Measurements from ENCODE around the gene MAP1S. TPM values are rescaled to one million over a fixed set of nuclear protein-coding genes. Genes with fewer than 3 reads are reported as not detected.
A peak's percentile ranks its signal among the peaks of the same experiment; 100 is the strongest.

The MAP1S gene
- total and polyA plus RNA-seq, 12 donors = 6.6 to 97.2 (median 44.3) TPM

DNA sequence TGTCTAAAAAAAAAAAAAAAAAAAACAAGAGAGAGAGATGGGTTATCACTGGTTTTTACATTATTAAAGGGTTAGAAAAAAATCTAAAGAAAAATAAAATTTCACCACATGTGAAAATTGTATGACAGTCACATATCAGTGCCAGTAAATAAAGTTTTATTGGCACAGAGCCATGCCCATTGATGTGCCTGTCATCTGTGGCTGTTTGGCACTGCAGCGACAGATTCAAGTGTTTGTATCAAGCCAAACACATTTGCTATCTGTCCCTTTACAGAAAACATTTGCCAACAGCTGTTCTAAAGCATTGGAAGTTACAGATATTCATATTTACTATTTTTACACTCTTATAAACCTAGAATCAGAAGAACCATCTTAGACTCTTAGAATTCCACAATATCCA is 48.3 kb downstream of the MAP1S start:
- H3K27me3 ChIP-seq = no peaks in the 10 kb centered on the region
- no peaks in the 10 kb centered on the region for H3K9me3 ChIP-seq (replicated peaks in 1 of 3)
- no peak for DNase-seq
- peaks cover 0 to 3% of the 10 kb centered on the region in 2 donors for H3K36me3 ChIP-seq (replicated peaks in 1 of 2)
- WGBS, 4 donors = 36 to 72% (median 55%) methylated on average over 1 of the region's 1 CpG
- no peak overlapping the region for H3K27ac ChIP-seq
- no peak for TF ChIP-seq CTCF (IDR thresholded peaks at IDR 0.05)
- TF ChIP-seq POLR2A (IDR thresholded peaks at IDR 0.05) = no peak
- intact Hi-C loops (cut with DNase I) = loop anchor here in 1 of 2 donors (2.0 kb wide), 1 partner anchor 63 kb away; no protein-coding TSS in a partner anchor
- H3K4me1 ChIP-seq (replicated peaks in 1 of 2) = peaks cover 0 to 5% of the 10 kb centered on the region in 2 donors
- H3K4me3 ChIP-seq = no peak overlapping the region

GRCh38 chr19:17770613-17771012 is 51.3 kb downstream of the MAP1S start:
- no peak for TF ChIP-seq CTCF (IDR thresholded peaks at IDR 0.05)
- TF ChIP-seq POLR2A (IDR thresholded peaks at IDR 0.05) = no peak
- peaks cover 0 to 3% of the 10 kb centered on the region in 2 donors for H3K36me3 ChIP-seq (replicated peaks in 1 of 2)
- H3K27me3 ChIP-seq = no peaks in the 10 kb centered on the region
- WGBS, 4 donors = 78 to 88% (median 81%) methylated on average over 13 of the region's 13 CpGs
- H3K4me3 ChIP-seq = no peak overlapping the region
- H3K4me1 ChIP-seq (replicated peaks in 1 of 2) = peaks cover 0 to 5% of the 10 kb centered on the region in 2 donors
- H3K9me3 ChIP-seq (replicated peaks in 1 of 3) = no peaks in the 10 kb centered on the region
- DNase-seq = no peak
- no peak overlapping the region for H3K27ac ChIP-seq
- intact Hi-C loops (cut with DNase I) = loop anchor here in 1 of 2 donors (10.0 kb wide), 1 partner anchor 326 kb away; the partner anchor contains the start of gene TMEM221

DNA sequence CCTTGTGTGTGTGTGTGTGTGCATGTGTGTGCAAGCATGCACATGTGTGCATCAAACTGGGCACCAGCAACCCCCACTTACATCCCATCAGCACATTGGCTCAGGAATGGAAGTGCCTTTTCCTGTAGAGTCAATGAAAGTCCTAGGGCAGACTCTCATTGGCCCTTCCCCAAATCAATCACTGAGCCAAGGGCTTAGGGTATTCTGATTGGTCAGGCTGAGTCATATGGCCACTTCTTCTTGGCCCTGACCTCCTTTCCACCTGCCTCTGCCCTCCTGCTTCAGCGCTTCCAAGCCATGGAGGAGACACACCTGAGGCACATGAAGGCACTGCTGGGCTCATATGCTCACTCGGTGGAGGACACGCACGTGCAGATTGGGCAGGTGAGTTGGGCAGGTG is 52.9 kb downstream of the MAP1S start:
- no peaks in the 10 kb centered on the region for H3K9me3 ChIP-seq (replicated peaks in 1 of 3)
- DNase-seq = no peak
- 91 to 96% (median 93%) methylated on average over 3 to 4 of the region's 4 CpGs; no CpG with 5 or more reads in 1 of the 4 donors for WGBS, 4 donors
- TF ChIP-seq POLR2A (IDR thresholded peaks at IDR 0.05) (no peak), CTCF (IDR thresholded peaks at IDR 0.05) (no peak)
- H3K4me3 ChIP-seq = no peak overlapping the region
- no peak overlapping the region for H3K27ac ChIP-seq
- intact Hi-C loops (cut with DNase I) = loop anchor here in 1 of 2 donors (10.0 kb wide), 1 partner anchor 327 kb away; the partner anchor contains the start of gene TMEM221
- no peaks in the 10 kb centered on the region for H3K27me3 ChIP-seq
- peaks cover 0 to 3% of the 10 kb centered on the region in 2 donors for H3K36me3 ChIP-seq (replicated peaks in 1 of 2)
- H3K4me1 ChIP-seq (replicated peaks in 1 of 2) = no peaks in the 10 kb centered on the region

GRCh38 chr19:17775245-17775927 is 56.1 kb downstream of the MAP1S start:
- peaks cover 6% of the 10 kb centered on the region for H3K27me3 ChIP-seq
- intact Hi-C loops (cut with DNase I) = loop anchor here in 1 of 2 donors (10.0 kb wide), 1 partner anchor 331 kb away; the partner anchor contains the start of gene TMEM221
- no peaks in the 10 kb centered on the region for H3K9me3 ChIP-seq (replicated peaks in 1 of 3)
- peak in 4 of 7 donors; percentile 32 to 77 (median 48) for DNase-seq
- H3K4me3 ChIP-seq = no peak overlapping the region
- H3K27ac ChIP-seq = no peak overlapping the region
- peaks cover 0 to 6% of the 10 kb centered on the region in 2 donors for H3K4me1 ChIP-seq (replicated peaks in 1 of 2)
- peaks cover 0 to 3% of the 10 kb centered on the region in 2 donors for H3K36me3 ChIP-seq (replicated peaks in 1 of 2)
- TF ChIP-seq CTCF (IDR thresholded peaks at IDR 0.05) (peak in 5 of 6 experiments; percentile 23 to 50 (median 38)), POLR2A (IDR thresholded peaks at IDR 0.05) (no peak)
- WGBS, 4 donors = 59 to 68% (median 62%) methylated on average over 12 to 16 of the region's 16 CpGs

Data from adrenal gland (tissue), 12 donors.